ENCODE measurements around the gene GAMT. TPM values are rescaled to one million over a fixed set of nuclear protein-coding genes. Genes with fewer than 3 reads are reported as not detected.
A peak's percentile ranks its signal among the peaks of the same experiment; 100 is the strongest.

GAMT gene
- total RNA-seq, 1 donor from 2014 or later: 8.8 TPM

DNA sequence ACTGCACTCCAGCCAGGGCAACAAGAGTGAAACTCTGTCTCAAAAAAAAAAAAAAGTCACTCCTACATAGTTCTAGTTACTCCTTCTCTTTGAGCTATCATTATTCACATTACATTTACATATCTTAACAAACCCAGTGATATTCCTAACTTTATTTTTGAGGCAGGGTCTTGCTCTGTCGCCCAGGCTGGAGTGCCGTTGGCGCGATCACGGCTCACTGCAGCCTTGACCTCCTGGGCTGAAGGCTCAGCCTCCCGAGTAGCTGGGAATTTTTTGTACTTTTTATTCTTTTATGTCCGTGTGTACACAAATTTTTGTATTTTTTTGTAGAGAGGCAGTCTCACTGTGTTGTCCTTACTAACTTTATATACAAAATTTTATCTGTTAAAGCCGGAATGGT, 36.3 kb upstream of the GAMT start:
- CTCF ChIA-PET: no interaction called here
- H3K36me3 Mint-ChIP-seq (ENCODE audit: low read depth): peaks cover 48% of the 10 kb centered on the region
- H3K9me3 Mint-ChIP-seq: no peaks in the 10 kb centered on the region
- intact Hi-C loops (cut with micrococcal nuclease): loop anchor here (1.0 to 2.0 kb wide), 6 partner anchors 29 to 640 kb away; partner anchors contain the start of genes ADAMTSL5, FAM174C, NDUFS7 and PCSK4
- no peak for ATAC-seq (ENCODE audit: low read depth)
- no peak overlapping the region for H3K27ac Mint-ChIP-seq
- TF ChIP-seq, protein P1, sequence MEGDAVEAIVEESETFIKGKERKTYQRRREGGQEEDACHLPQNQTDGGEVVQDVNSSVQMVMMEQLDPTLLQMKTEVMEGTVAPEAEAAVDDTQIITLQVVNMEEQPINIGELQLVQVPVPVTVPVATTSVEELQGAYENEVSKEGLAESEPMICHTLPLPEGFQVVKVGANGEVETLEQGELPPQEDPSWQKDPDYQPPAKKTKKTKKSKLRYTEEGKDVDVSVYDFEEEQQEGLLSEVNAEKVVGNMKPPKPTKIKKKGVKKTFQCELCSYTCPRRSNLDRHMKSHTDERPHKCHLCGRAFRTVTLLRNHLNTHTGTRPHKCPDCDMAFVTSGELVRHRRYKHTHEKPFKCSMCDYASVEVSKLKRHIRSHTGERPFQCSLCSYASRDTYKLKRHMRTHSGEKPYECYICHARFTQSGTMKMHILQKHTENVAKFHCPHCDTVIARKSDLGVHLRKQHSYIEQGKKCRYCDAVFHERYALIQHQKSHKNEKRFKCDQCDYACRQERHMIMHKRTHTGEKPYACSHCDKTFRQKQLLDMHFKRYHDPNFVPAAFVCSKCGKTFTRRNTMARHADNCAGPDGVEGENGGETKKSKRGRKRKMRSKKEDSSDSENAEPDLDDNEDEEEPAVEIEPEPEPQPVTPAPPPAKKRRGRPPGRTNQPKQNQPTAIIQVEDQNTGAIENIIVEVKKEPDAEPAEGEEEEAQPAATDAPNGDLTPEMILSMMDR (IDR thresholded peaks at IDR 0.05): no peak
- DNase-seq: no peak
- no peaks in the 10 kb centered on the region for H3K27me3 Mint-ChIP-seq
- H3K4me3 Mint-ChIP-seq: peak overlapping the region; percentile 99
- peaks cover 26% of the 10 kb centered on the region for H3K4me1 Mint-ChIP-seq
- POLR2A ChIA-PET: interaction anchor here (0.5 to 2.3 kb wide), 4 partner anchors 168 to 411 kb away, joined by 3 to 15 read pairs (median 4); partner anchors contain the start of genes CIRBP and CNN2

GRCh38 chr19:1435378-1435989, 34.1 kb upstream of the GAMT start:
- no peak overlapping the region for H3K27ac Mint-ChIP-seq
- H3K9me3 Mint-ChIP-seq: no peaks in the 10 kb centered on the region
- CTCF ChIA-PET: no interaction called here
- no peak for DNase-seq
- no peaks in the 10 kb centered on the region for H3K27me3 Mint-ChIP-seq
- peaks cover 19% of the 10 kb centered on the region for H3K4me1 Mint-ChIP-seq
- intact Hi-C loops (cut with micrococcal nuclease): no loop called here
- ATAC-seq (ENCODE audit: low read depth): no peak
- H3K36me3 Mint-ChIP-seq (ENCODE audit: low read depth): peaks cover 45% of the 10 kb centered on the region
- POLR2A ChIA-PET: interaction anchor here (2.2 kb wide), 1 partner anchor 26 kb away, joined by 17 read pairs; no protein-coding TSS in a partner anchor
- TF ChIP-seq, protein P1 (IDR thresholded peaks at IDR 0.05): no peak
- no peak overlapping the region for H3K4me3 Mint-ChIP-seq

GRCh38 chr19:1434577-1435060, 33.3 kb upstream of the GAMT start:
- peaks cover 42% of the 10 kb centered on the region for H3K36me3 Mint-ChIP-seq (ENCODE audit: low read depth)
- H3K4me3 Mint-ChIP-seq: no peak overlapping the region
- POLR2A ChIA-PET: interaction anchor here (2.2 kb wide), 1 partner anchor 26 kb away, joined by 17 read pairs; no protein-coding TSS in a partner anchor
- ATAC-seq (ENCODE audit: low read depth): no peak
- no peaks in the 10 kb centered on the region for H3K27me3 Mint-ChIP-seq
- TF ChIP-seq, protein P1 (IDR thresholded peaks at IDR 0.05): no peak
- CTCF ChIA-PET: no interaction called here
- DNase-seq: no peak
- H3K4me1 Mint-ChIP-seq: peaks cover 14% of the 10 kb centered on the region
- intact Hi-C loops (cut with micrococcal nuclease): no loop called here
- no peaks in the 10 kb centered on the region for H3K9me3 Mint-ChIP-seq
- no peak overlapping the region for H3K27ac Mint-ChIP-seq

- Mint-ChIP-seq H3K4me1 (peaks cover 9% of the 10 kb centered on the region), H3K4me3 (no peak overlapping the region), H3K9me3 (no peaks in the 10 kb centered on the region), H3K36me3 (ENCODE audit: low read depth) (peaks cover 40% of the 10 kb centered on the region), H3K27me3 (no peaks in the 10 kb centered on the region), H3K27ac (no peak overlapping the region)
- DNase-seq: no peak
- intact Hi-C loops (cut with micrococcal nuclease): no loop called here
- POLR2A ChIA-PET: interaction anchor here (2.2 kb wide), 1 partner anchor 25 kb away, joined by 17 read pairs; no protein-coding TSS in a partner anchor
- CTCF ChIA-PET: no interaction called here
- ATAC-seq (ENCODE audit: low read depth): no peak
- TF ChIP-seq, protein P1 (IDR thresholded peaks at IDR 0.05): no peak
Observed at GRCh38 chr19:1434040-1434366, 32.7 kb upstream of the GAMT start.

GRCh38 chr19:1433119-1434039, 32.0 kb upstream of the GAMT start:
- CTCF ChIA-PET: no interaction called here
- no peak overlapping the region for H3K4me3 Mint-ChIP-seq
- DNase-seq (no peak), ATAC-seq (ENCODE audit: low read depth) (no peak)
- no peak overlapping the region for H3K27ac Mint-ChIP-seq
- TF ChIP-seq, protein P1 (IDR thresholded peaks at IDR 0.05): no peak
- H3K27me3 Mint-ChIP-seq: no peaks in the 10 kb centered on the region
- peaks cover 41% of the 10 kb centered on the region for H3K36me3 Mint-ChIP-seq (ENCODE audit: low read depth)
- intact Hi-C loops (cut with micrococcal nuclease): no loop called here
- H3K4me1 Mint-ChIP-seq: peaks cover 8% of the 10 kb centered on the region
- POLR2A ChIA-PET: interaction anchor here (0.9 kb wide), 1 partner anchor 25 kb away, joined by 3 read pairs; no protein-coding TSS in a partner anchor
- H3K9me3 Mint-ChIP-seq: no peaks in the 10 kb centered on the region
